Measurements from ENCODE around the gene MGA.
A peak's percentile ranks its signal among the peaks of the same experiment; 100 is the strongest.
"Not testable (repeated sequence)": the region's sequence is repeated elsewhere in the genome, so short reads cannot be mapped to it uniquely, and the experiment has no call there.

MGA gene

GRCh38 chr15:41727143-41727542 is 66.9 kb downstream of the MGA start:
- no peak for DNase-seq

GRCh38 chr15:41728061-41728460 is 67.9 kb downstream of the MGA start:
- DNase-seq: not testable (repeated sequence)

- DNase-seq: no peak
These were observed 70.3 kb downstream of the MGA start for GRCh38 chr15:41730543-41730942.

GRCh38 chr15:41732483-41732882 is 72.3 kb downstream of the MGA start:
- DNase-seq: no peak

DNA sequence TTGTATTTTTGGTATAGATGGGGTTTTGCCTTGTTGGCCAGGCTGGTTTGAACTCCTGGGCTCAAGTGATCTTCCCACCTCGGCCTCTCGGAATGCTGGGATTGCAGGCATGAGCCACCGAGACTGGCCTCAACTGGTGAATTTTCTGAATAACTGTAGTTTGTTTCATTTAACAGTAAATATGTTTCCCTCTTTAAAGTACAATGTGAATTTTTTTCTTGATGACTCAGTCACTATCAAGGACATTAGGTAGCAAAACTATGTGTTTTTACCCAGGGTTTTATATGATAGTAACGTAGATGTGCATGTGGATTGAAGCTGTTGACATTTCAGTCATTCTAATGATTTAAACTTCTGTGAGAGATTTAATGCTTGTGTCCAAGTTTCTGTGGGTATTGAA is 73.9 kb downstream of the MGA start:
- no peak for DNase-seq

- no peak for DNase-seq
These were observed 74.8 kb downstream of the MGA start for GRCh38 chr15:41735046-41735445.

DNA sequence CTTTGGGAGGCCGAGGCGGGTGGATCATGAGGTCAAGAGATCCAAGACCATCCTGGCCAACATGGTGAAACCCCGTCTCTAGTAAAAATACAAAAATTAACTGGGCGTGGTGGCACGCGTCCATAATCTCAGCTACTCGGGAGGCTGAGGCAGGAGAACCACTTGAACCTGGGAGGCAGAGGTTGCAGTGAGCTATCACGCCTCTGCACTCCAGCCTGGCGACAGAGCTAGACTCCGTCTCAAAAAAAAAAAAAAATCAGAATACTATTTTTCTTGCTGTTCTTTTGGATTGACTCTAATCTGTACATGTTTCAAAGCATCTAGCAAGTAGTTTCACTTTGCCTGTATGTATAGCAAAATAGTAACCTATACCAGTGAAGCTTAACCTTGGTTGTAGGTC is 75.3 kb downstream of the MGA start:
- not testable (repeated sequence) for DNase-seq

DNA sequence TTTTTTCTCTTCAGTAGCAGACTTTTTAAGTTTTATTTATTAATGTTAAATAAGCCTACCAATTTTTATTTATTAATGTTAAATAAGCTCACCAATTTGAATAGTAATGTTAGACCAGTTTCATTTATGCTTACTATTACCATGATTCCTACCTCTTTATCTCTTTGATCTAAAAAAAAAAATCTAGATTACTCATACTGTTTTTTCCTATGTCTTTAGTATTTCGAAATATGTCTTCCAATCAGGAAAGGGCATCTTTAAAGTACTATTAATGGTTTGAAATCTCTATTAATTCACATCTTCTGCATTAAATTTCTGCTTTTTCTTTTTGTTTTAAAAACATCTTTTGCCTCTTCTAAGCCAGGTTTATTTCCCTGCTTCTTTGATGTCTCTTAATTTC is 86.6 kb downstream of the MGA start:
- no peak for DNase-seq

- no peak for DNase-seq
These were observed 96.0 kb downstream of the MGA start for GRCh38 chr15:41756198-41756597.

GRCh38 chr15:41772720-41773331 is 112.6 kb downstream of the MGA start:
- peak in 2 of 4 experiments; percentile 19 to 33 for DNase-seq

GRCh38 chr15:41773332-41773728 is 113.1 kb downstream of the MGA start:
- no peak for DNase-seq

- no peak for DNase-seq
These were observed 113.5 kb downstream of the MGA start for GRCh38 chr15:41773729-41774061.

DNA sequence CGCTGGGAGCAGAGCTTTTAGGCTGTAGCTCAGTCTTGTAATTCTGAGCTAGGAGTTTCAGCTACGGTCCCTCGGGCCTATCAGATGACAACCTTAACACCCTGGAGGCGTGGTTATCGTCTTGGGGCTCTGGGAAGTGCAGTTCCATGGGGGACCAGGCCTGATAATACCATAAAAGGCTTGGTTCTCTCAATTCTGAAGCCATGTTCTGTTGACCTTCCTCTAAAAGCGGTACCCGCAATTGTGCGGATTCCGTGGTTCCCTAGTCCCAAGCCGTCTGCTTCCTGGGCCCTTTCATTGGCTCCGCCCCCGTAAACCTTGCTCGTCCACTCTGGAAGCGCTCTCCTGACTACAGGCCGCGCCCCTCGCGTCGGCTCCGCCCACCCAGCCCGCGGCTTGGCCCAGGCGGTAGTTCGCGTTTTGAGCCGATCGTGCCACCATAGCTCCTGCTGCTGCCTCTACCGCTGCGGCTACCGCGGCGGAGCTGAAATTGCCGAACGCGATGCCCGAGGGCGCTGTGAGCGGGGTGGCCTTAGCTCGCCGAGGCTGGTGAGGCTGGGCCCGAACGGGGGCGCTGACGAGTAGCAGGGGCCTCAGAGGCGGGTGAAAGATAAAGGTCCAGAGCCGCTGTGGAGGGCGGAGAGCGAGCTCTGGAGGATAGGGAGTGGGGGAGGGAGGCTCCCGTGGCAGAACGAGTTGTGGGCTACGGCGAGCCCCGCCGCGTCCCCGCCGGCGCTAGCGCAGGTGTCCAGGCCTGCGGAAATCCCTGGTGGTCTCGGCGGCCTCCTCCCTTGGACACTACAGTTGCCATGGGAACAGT is 114.1 kb downstream of the MGA start, which contains the start of gene MAPKBP1:
TSS of gene MAPKBP1 (plus strand) at position 423 of the 820 bp plus-strand sequence. CDS start 792 bp downstream, outside the sequence.
- peak; percentile 85 to 95 (median 90) for DNase-seq

DNA sequence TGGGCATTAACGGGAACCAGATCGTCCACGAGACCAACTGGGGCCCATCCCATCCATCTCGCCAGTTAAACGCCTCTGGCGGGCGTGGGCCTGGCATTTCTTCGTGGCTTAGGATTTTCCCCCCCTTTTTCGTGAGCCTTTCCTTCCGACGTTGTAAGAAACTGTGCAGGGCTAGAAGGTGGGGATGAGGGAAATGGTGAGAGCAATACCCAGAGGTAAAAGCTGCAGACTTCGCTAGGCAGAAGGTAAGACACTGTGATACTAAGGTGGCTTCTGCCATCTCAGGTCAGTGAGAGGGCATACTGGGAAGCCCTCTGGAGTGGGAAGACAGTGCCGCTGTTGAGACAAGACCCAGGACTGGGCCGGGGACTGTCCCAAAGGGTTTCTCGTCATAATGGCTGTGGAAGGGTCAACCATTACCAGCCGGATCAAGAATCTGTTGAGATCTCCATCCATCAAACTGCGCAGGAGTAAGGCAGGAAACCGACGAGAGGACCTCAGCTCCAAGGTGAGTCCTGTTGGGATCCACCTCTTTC is 114.7 kb downstream of the MGA start:
- no peak for DNase-seq

DNA sequence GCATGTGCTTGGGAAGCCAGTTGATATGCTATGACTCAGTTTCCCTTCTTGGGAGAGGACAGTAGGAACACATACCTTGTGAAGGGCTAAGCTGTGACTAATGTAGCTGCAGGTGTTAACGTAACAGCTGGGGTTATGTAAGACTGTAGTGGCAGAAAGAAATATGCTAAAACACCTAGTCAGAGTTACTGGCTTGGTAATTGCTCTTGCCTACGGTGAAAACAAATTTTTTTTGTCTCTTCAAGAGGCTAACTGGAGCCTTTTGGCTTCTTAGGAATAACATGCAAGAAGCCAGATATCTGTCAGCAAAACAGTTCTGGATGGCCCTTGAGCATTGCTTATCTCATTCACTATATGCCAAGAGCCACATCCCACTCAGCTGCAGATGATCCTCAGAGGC is 115.4 kb downstream of the MGA start:
- DNase-seq: no peak

DNA sequence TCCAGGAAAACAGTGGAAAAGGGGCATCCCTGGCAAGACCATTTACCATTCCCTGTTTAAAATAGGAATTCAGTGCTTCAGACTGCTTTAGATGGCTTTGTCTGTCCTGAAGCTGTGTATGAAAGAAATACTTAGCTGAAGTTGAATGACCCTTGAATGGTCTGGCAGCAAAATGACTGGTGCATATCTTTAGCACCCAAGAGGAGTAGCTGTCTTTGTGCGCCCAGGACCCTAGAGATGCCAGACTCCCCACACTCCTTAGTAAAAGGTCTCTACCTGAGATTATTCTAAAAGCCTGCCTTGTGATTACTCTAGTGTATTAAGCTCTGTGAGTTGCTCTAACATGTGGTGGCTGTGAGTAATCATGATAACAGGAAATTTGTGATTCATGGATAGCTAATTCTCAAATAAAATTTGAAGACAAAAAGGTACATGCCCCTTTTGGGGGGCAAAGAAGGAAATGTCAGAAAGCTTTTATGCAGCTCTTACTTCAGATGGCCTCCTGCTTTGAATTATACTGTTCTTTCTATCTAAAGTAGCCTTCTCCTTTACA is 117.3 kb downstream of the MGA start:
- no peak for DNase-seq

- no peak for DNase-seq
These were observed 118.3 kb downstream of the MGA start for GRCh38 chr15:41778521-41778920.

- DNase-seq: no peak
These were observed 119.5 kb downstream of the MGA start for GRCh38 chr15:41779662-41780157.

GRCh38 chr15:41780266-41780665 is 120.1 kb downstream of the MGA start:
- no peak for DNase-seq

GRCh38 chr15:41780727-41781126 is 120.5 kb downstream of the MGA start:
- no peak for DNase-seq

DNA sequence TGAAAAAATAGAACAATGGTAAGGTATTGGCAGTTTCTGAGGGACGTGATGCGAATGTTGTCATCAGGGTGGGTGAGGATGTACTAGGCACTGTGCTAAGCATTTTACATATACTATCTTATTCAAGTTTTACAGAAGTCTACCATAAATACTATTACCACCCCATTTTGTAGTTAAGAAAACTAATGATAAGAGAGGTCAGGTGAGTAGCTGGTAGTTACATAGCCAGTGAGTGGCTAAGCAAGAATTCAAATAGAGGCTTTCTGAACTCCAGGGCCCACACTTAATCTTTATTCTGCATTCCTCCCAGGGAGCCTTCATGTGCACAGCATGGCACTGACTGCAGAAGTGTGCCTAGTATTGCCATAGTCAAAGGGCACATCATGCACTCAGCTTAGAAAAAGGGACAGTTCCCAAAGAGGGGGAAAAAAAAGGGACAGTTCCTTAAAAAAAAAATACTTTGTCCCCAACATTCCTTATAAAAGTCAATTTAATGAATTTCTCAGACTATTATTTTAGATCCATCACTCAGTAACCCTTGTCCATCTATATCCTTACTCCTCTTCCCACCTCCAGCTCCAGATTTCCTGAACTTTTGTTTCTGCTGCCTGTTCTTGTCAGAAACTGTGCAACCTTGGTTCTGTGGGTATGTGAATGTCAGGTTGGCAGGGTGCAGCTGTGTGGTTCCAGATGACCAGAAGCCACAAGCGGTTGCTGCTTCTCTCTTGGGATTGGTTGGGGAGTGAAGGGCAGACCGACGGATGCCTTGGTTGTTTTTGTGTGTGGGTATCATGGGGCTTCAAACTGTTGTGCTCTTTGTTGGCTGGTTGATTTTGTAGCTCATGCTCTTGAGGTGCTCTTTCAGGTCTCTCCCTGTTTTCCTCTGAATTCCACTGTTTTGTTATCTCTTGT is 122.4 kb downstream of the MGA start:
- DNase-seq: no peak

DNA sequence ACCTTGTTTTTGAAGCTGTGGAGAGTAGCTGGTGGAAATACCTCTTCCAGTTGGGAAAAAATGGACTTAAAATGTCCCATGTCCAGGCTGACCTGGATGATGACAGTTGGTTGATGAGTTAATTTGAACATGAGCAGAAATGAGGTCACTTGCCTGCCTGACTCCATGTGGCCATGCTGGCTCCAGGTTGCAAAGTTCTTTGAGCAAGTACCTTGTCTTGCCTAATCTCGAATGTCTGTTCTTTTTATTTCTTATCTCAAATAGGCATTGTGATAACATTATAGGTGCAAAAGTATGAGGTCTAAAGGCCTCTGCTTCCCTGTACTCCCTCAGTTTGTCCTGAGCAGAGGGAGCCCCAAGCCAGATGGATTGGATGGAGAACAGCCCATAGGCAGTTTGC is 123.1 kb downstream of the MGA start:
- DNase-seq: no peak

- DNase-seq: no peak
These were observed 128.1 kb downstream of the MGA start for GRCh38 chr15:41788262-41788661.
